Measurements from ENCODE around the gene XYLB.

GRCh38 chr3:38392604-38393163, 46.1 kb downstream of the XYLB start:
- TF ChIP-seq CTCF (IDR thresholded peaks at IDR 0.05 in 8 of 11, conservative IDR thresholded peaks at IDR 0.05 in 3 of 11): no peak
- TF ChIP-seq POLR2AphosphoS5 (IDR thresholded peaks at IDR 0.05): no peak
